Hepatocyte (in vitro differentiated cells): ENCODE data around the gene GDPD4. TPM values are rescaled to one million over a fixed set of nuclear protein-coding genes. Genes with fewer than 3 reads are reported as not detected.

Experiments
- DNase-seq: peaks from one replicate; pipeline ENCODE4 v3.0.0-alpha.2; 2016; ENCODE audit warnings: low spot score
- H2AFZ ChIP-seq: fragments of 200-600 bp; sonication (generic); 2 replicates; pipeline ENCODE4 v1.6.0; 2016; ENCODE audit warnings: antibody characterized with exemption, mild to moderate bottlenecking
- H3K27ac ChIP-seq: fragments of 200-600 bp; sonication (generic); 2 replicates; pipeline ENCODE4 v1.5.1; 2016; ENCODE audit warnings: mild to moderate bottlenecking
- H3K27me3 ChIP-seq: fragments of 200-600 bp; sonication (generic); 2 replicates; pipeline ENCODE4 v1.6.1; 2016
- H3K36me3 ChIP-seq: fragments of 200-600 bp; sonication (generic); replicated peaks from 2 replicates; pipeline ENCODE4 v1.5.1; 2016; ENCODE audit warnings: low read depth; ENCODE audit not compliant: insufficient read depth
- H3K4me1 ChIP-seq: fragments of 200-600 bp; sonication (generic); 2 replicates; pipeline ENCODE4 v1.5.1; 2016; ENCODE audit warnings: mild to moderate bottlenecking, moderate library complexity; ENCODE audit not compliant: insufficient read depth
- H3K4me2 ChIP-seq: fragments of 200-600 bp; sonication (generic); 2 replicates; pipeline ENCODE4 v1.6.0; 2016
- H3K4me3 ChIP-seq: fragments of 200-600 bp; sonication (generic); 2 replicates; pipeline ENCODE4 v1.5.1; 2016; ENCODE audit warnings: mild to moderate bottlenecking
- H3K79me2 ChIP-seq: fragments of 200-600 bp; sonication (generic); 2 replicates; pipeline ENCODE4 v1.6.0; 2017; ENCODE audit warnings: mild to moderate bottlenecking
- H3K9me2 ChIP-seq: fragments of 200-600 bp; sonication (generic); replicated peaks from 2 replicates; pipeline ENCODE4 v1.6.0; 2017; ENCODE audit warnings: mild to moderate bottlenecking; ENCODE audit not compliant: insufficient read depth
- H3K9me3 ChIP-seq: fragments of 200-600 bp; sonication (generic); 2 replicates; pipeline ENCODE4 v1.5.1; 2016; ENCODE audit warnings: low read depth, mild to moderate bottlenecking
- H4K20me1 ChIP-seq: fragments of 200-600 bp; sonication (generic); 2 replicates; pipeline ENCODE4 v1.6.0; 2016; ENCODE audit warnings: mild to moderate bottlenecking; ENCODE audit not compliant: insufficient read depth, poor library complexity, severe bottlenecking
- EZH2 ChIP-seq: fragments of 200-600 bp; sonication (generic); IDR thresholded peaks from 2 replicates; pipeline ENCODE4 v1.6.1; 2016; ENCODE audit warnings: antibody characterized with exemption, mild to moderate bottlenecking, borderline replicate concordance
- EZH2phosphoT487 ChIP-seq: fragments of 200-600 bp; sonication (generic); IDR thresholded peaks from one replicate; pipeline ENCODE4 v1.6.1; 2018; ENCODE audit warnings: antibody characterized with exemption, mild to moderate bottlenecking, low read depth, moderate library complexity; ENCODE audit not compliant: unreplicated experiment, severe bottlenecking
- WGBS: methylation state at CpG from one replicate; pipeline ENCODE4 v1.1.6; 2016; ENCODE audit warnings: low lambda C conversion rate; ENCODE audit errors: missing lambda C conversion rate; 5-methylcytosine and 5-hydroxymethylcytosine counted together
- polyA plus RNA-seq: library from polyadenylated mRNA; unstranded; fragments of >200 nt; fragmentation: Nextera tagmentation; extraction: Ambion mirVana; gene quantifications from 2 replicates; pipeline ENCODE4 v1.2.1, GENCODE V29; 2016
- total RNA-seq: library from RNA; depleted of rRNA; stranded (reverse); fragments of >200 nt; gene quantifications from 2 replicates; pipeline ENCODE4 v1.2.3, GENCODE V29; 2014
- TF ChIP-seq, protein P1 (sequence below): fragments of 200-600 bp; sonication (generic); IDR thresholded peaks from 2 replicates; pipeline ENCODE4 v1.5.1; 2016; ENCODE audit warnings: antibody characterized with exemption, mild to moderate bottlenecking; ENCODE audit not compliant: poor library complexity

The GDPD4 gene
- total and polyA plus RNA-seq, 2 experiments from 2014 or later: 0.47 to 1.1 TPM

DNA sequence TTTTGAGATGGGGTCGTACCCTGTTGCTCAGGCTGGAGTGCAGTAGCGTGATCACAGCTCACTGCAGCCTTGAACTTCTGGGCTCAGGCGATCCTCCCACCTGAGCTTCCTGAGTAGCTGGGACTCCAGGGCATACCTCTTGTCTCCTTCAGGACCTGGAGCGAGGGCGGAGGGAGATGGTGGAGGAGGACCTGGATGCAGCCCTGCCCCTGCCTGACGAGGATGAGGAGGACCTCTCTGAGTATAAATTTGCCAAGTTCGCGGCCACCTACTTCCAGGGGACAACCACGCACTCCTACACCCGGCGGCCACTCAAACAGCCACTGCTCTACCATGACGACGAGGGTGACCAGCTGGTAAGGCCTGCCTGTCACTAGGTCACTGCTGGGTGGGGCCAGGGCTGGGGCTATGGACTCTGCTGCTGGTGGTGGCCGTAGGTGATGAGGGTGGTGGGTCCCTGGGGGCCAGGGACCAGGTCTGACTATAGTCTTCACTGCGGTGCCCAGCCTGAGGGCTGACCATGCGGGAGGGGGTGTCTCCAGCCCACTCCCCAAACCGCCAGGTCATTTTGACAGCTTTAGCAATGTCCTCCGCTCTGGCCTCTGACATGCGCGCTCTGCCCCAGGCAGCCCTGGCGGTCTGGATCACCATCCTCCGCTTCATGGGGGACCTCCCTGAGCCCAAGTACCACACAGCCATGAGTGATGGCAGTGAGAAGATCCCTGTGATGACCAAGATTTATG lies 119.5 kb downstream of the GDPD4 start:
- Histone ChIP-seq H3K27me3 (no peaks in the 10 kb centered on the region), H3K4me1 (no peaks in the 10 kb centered on the region), H2AFZ (no peak overlapping the region), H3K36me3 (no peaks in the 10 kb centered on the region), H3K79me2 (no peaks in the 10 kb centered on the region), H3K4me3 (no peak overlapping the region), H3K4me2 (no peak overlapping the region), H3K27ac (no peak overlapping the region), H3K9me3 (no peaks in the 10 kb centered on the region), H3K9me2 (no peaks in the 10 kb centered on the region), H4K20me1 (no peaks in the 10 kb centered on the region)
- TF ChIP-seq, protein P1, sequence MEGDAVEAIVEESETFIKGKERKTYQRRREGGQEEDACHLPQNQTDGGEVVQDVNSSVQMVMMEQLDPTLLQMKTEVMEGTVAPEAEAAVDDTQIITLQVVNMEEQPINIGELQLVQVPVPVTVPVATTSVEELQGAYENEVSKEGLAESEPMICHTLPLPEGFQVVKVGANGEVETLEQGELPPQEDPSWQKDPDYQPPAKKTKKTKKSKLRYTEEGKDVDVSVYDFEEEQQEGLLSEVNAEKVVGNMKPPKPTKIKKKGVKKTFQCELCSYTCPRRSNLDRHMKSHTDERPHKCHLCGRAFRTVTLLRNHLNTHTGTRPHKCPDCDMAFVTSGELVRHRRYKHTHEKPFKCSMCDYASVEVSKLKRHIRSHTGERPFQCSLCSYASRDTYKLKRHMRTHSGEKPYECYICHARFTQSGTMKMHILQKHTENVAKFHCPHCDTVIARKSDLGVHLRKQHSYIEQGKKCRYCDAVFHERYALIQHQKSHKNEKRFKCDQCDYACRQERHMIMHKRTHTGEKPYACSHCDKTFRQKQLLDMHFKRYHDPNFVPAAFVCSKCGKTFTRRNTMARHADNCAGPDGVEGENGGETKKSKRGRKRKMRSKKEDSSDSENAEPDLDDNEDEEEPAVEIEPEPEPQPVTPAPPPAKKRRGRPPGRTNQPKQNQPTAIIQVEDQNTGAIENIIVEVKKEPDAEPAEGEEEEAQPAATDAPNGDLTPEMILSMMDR: no peak
- TF ChIP-seq EZH2phosphoT487 (no peak), EZH2 (no peak)
- WGBS: 91% methylated on average over 22 of the region's 22 CpGs
- no peak for DNase-seq

DNA sequence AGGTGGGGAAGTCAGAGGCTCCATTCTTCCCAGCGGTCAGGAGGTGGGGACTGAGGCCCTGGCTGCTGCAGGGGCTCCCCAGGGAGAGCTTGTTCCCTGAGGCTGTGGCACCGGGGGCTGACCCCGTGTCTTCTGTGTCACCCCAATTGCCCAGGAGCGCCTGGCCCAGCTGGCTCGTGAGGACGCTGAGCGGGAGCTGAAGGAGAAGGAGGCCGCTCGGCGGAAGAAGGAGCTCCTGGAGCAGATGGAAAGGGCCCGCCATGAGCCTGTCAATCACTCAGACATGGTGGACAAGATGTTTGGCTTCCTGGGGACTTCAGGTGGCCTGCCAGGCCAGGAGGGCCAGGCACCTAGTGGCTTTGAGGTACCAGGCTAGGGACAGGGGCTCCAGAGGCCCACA lies 120.3 kb downstream of the GDPD4 start:
- Histone ChIP-seq H3K9me2 (no peaks in the 10 kb centered on the region), H3K79me2 (no peaks in the 10 kb centered on the region), H3K4me3 (no peak overlapping the region), H4K20me1 (no peaks in the 10 kb centered on the region), H3K27ac (no peak overlapping the region), H2AFZ (no peak overlapping the region), H3K9me3 (no peaks in the 10 kb centered on the region), H3K4me1 (no peaks in the 10 kb centered on the region), H3K27me3 (no peaks in the 10 kb centered on the region), H3K4me2 (no peak overlapping the region), H3K36me3 (no peaks in the 10 kb centered on the region)
- WGBS: 89% methylated on average over 11 of the region's 11 CpGs
- TF ChIP-seq EZH2: no peak
- no peak for DNase-seq

DNA sequence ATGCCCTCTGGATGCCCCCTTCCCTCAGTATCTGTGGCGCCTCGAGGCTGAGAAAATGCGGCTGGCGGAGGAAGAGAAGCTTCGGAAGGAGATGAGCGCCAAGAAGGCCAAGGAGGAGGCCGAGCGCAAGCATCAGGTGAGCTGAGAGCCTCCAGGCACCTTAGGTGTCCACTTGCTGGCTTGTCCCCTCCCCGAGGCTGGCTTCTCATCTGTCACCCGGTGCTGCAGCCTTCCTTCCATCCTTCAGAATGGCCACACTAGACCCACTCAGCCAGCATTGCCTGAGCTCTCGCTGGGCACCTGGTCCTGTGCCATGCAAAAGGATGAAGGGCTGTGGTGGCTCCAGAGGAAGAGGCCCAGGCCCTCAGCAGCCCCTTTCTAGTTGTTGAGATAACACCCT lies 121.1 kb downstream of the GDPD4 start:
- 89% methylated on average over 11 of the region's 11 CpGs for WGBS
- no peaks in the 10 kb centered on the region for H4K20me1 ChIP-seq
- H3K27ac ChIP-seq: no peak overlapping the region
- TF ChIP-seq EZH2 (no peak), EZH2phosphoT487 (no peak)
- TF ChIP-seq, protein P1: no peak
- H3K4me3 ChIP-seq: no peak overlapping the region
- DNase-seq: no peak
- no peak overlapping the region for H3K4me2 ChIP-seq
- H3K79me2 ChIP-seq: no peaks in the 10 kb centered on the region
- no peaks in the 10 kb centered on the region for H3K4me1 ChIP-seq
- no peaks in the 10 kb centered on the region for H3K9me2 ChIP-seq
- no peaks in the 10 kb centered on the region for H3K36me3 ChIP-seq
- H2AFZ ChIP-seq: no peak overlapping the region
- H3K27me3 ChIP-seq: no peaks in the 10 kb centered on the region
- H3K9me3 ChIP-seq: no peaks in the 10 kb centered on the region

DNA sequence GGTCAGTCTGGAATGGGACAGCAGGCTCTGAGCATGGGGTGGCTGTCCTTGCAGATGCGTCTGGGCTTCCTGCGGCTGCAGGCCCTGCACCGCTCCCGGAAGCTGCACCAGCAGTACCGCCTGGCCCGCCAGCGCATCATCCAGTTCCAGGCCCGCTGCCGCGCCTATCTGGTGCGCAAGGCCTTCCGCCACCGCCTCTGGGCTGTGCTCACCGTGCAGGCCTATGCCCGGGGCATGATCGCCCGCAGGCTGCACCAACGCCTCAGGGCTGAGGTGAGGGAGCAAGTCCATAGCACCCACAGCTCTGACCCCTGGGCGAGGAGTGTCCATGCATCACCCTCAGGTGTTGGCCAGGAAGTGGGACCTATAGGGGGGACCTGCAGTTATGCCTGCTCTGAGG lies 121.8 kb downstream of the GDPD4 start:
- 98% methylated on average over 19 of the region's 19 CpGs for WGBS
- Histone ChIP-seq H3K79me2 (no peaks in the 10 kb centered on the region), H3K36me3 (no peaks in the 10 kb centered on the region)

More for the DNA sequence above, 121.8 kb downstream of the GDPD4 start:
- H3K27ac ChIP-seq: no peak overlapping the region
- no peak overlapping the region for H3K4me3 ChIP-seq
- DNase-seq: no peak
- H3K27me3 ChIP-seq: no peaks in the 10 kb centered on the region
- no peaks in the 10 kb centered on the region for H3K9me2 ChIP-seq
- H4K20me1 ChIP-seq: no peaks in the 10 kb centered on the region
- no peaks in the 10 kb centered on the region for H3K9me3 ChIP-seq
- H2AFZ ChIP-seq: no peak overlapping the region
- no peak overlapping the region for H3K4me2 ChIP-seq
- TF ChIP-seq, protein P1: no peak
- no peak for TF ChIP-seq EZH2phosphoT487
- no peak for TF ChIP-seq EZH2
- no peaks in the 10 kb centered on the region for H3K4me1 ChIP-seq
